ENCODE data around the gene ZP1. TPM values are rescaled to one million over a fixed set of nuclear protein-coding genes. Genes with fewer than 3 reads are reported as not detected.

ZP1 gene
- total and polyA plus RNA-seq, 2 experiments from 2014 or later: not detected

DNA sequence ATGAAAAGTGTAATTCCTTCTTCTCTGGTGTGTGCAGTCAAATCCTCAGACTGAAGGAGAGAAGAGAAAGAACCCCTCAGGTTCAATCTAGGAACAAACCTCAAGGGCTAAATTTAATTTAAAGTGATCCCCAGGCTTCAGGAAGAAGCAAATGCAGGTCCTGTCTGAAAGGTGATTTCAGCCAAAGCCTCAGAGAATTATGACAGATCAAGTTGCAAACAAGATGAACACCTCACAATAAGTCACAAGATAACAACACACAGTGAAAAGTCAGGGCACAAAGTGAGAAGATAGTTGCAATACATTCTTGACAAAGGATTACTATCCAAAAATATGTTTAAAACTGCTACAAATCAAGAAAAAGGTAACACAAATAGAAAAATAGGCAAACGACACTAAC is 11.8 kb downstream of the ZP1 start (continued):
- no peak for TF ChIP-seq ZNF331 (CRISPR knock-in tag; IDR thresholded peaks at IDR 0.05; ENCODE audit: low read depth)

DNA sequence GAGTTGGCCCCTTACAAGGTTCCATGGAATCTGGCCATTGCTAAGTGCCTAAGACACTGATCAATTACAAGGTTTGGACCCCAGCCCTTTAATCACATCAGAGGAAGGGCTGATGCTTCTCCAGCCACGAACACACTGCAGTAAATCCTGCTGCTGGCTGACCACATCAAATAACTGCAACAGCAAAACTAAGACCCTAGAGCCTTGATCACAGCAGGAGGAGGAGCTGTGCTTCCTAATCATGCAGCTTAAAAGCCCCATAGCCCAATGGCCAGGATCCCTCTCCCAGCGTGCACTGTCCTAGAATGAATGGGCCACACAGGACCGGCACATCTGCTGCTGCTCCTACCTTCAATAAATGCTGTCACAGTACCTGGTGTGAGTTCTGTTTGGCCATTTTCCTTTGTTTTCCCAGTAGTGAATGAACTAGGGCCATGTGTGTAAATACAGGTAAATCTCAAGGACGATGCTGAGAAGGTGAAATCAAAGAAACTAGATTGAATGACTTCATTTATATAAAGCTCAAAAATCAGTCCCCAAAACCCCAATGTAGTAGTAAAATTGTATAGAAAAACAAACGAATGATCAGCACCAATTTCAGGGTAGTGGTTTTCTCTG is 12.7 kb downstream of the ZP1 start:
- Histone ChIP-seq H3K4me3 (no peak overlapping the region), H3K27ac (ENCODE audit: low read depth) (no peak overlapping the region), H3K4me2 (no peak overlapping the region), H3K4me1 (ENCODE audit: insufficient read depth) (no peaks in the 10 kb centered on the region), H3K36me3 (ENCODE audit: insufficient read depth) (no peaks in the 10 kb centered on the region), H3F3A (replicated peaks; ENCODE audit: low read depth) (no peaks in the 10 kb centered on the region), H2AFZ (no peak overlapping the region), H4K20me1 (replicated peaks; ENCODE audit: insufficient read depth) (peaks cover 7% of the 10 kb centered on the region), H3K27me3 (ENCODE audit: insufficient read depth) (no peaks in the 10 kb centered on the region), H3K79me2 (replicated peaks; ENCODE audit: insufficient read depth) (no peaks in the 10 kb centered on the region), H3K9me2 (ENCODE audit: insufficient read depth) (no peaks in the 10 kb centered on the region)
- no peaks in the 10 kb centered on the region for H3K9me3 Mint-ChIP-seq
- H3K27me3 Mint-ChIP-seq (ENCODE audit: insufficient read depth, low read depth, poor library complexity): no peaks in the 10 kb centered on the region
- H3K27ac Mint-ChIP-seq: no peak overlapping the region
- H3K36me3 Mint-ChIP-seq (ENCODE audit: low read depth): no peaks in the 10 kb centered on the region; the same call in 2 of the 3 replicates
- no peaks in the 10 kb centered on the region for H3K4me1 Mint-ChIP-seq
- no peak for TF ChIP-seq JUNB (IDR thresholded peaks at IDR 0.05; ENCODE audit: unreplicated experiment)
- no peak for TF ChIP-seq ZNF114 (CRISPR knock-in tag; IDR thresholded peaks at IDR 0.05)
- no peak for TF ChIP-seq NANOG (IDR thresholded peaks at IDR 0.05; ENCODE audit: borderline replicate concordance)
- TF ChIP-seq POLR2AphosphoS5 (IDR thresholded peaks at IDR 0.05; ENCODE audit: low read depth): no peak
- no peak for TF ChIP-seq EZH2 (IDR thresholded peaks at IDR 0.05; ENCODE audit: low read depth, unreplicated experiment)
- TF ChIP-seq, protein P1, sequence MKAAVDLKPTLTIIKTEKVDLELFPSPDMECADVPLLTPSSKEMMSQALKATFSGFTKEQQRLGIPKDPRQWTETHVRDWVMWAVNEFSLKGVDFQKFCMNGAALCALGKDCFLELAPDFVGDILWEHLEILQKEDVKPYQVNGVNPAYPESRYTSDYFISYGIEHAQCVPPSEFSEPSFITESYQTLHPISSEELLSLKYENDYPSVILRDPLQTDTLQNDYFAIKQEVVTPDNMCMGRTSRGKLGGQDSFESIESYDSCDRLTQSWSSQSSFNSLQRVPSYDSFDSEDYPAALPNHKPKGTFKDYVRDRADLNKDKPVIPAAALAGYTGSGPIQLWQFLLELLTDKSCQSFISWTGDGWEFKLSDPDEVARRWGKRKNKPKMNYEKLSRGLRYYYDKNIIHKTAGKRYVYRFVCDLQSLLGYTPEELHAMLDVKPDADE (IDR thresholded peaks at IDR 0.05): no peak
- no peak for TF ChIP-seq EZH2phosphoT487 (IDR thresholded peaks at IDR 0.05; ENCODE audit: unreplicated experiment)
- TF ChIP-seq, protein P2, sequence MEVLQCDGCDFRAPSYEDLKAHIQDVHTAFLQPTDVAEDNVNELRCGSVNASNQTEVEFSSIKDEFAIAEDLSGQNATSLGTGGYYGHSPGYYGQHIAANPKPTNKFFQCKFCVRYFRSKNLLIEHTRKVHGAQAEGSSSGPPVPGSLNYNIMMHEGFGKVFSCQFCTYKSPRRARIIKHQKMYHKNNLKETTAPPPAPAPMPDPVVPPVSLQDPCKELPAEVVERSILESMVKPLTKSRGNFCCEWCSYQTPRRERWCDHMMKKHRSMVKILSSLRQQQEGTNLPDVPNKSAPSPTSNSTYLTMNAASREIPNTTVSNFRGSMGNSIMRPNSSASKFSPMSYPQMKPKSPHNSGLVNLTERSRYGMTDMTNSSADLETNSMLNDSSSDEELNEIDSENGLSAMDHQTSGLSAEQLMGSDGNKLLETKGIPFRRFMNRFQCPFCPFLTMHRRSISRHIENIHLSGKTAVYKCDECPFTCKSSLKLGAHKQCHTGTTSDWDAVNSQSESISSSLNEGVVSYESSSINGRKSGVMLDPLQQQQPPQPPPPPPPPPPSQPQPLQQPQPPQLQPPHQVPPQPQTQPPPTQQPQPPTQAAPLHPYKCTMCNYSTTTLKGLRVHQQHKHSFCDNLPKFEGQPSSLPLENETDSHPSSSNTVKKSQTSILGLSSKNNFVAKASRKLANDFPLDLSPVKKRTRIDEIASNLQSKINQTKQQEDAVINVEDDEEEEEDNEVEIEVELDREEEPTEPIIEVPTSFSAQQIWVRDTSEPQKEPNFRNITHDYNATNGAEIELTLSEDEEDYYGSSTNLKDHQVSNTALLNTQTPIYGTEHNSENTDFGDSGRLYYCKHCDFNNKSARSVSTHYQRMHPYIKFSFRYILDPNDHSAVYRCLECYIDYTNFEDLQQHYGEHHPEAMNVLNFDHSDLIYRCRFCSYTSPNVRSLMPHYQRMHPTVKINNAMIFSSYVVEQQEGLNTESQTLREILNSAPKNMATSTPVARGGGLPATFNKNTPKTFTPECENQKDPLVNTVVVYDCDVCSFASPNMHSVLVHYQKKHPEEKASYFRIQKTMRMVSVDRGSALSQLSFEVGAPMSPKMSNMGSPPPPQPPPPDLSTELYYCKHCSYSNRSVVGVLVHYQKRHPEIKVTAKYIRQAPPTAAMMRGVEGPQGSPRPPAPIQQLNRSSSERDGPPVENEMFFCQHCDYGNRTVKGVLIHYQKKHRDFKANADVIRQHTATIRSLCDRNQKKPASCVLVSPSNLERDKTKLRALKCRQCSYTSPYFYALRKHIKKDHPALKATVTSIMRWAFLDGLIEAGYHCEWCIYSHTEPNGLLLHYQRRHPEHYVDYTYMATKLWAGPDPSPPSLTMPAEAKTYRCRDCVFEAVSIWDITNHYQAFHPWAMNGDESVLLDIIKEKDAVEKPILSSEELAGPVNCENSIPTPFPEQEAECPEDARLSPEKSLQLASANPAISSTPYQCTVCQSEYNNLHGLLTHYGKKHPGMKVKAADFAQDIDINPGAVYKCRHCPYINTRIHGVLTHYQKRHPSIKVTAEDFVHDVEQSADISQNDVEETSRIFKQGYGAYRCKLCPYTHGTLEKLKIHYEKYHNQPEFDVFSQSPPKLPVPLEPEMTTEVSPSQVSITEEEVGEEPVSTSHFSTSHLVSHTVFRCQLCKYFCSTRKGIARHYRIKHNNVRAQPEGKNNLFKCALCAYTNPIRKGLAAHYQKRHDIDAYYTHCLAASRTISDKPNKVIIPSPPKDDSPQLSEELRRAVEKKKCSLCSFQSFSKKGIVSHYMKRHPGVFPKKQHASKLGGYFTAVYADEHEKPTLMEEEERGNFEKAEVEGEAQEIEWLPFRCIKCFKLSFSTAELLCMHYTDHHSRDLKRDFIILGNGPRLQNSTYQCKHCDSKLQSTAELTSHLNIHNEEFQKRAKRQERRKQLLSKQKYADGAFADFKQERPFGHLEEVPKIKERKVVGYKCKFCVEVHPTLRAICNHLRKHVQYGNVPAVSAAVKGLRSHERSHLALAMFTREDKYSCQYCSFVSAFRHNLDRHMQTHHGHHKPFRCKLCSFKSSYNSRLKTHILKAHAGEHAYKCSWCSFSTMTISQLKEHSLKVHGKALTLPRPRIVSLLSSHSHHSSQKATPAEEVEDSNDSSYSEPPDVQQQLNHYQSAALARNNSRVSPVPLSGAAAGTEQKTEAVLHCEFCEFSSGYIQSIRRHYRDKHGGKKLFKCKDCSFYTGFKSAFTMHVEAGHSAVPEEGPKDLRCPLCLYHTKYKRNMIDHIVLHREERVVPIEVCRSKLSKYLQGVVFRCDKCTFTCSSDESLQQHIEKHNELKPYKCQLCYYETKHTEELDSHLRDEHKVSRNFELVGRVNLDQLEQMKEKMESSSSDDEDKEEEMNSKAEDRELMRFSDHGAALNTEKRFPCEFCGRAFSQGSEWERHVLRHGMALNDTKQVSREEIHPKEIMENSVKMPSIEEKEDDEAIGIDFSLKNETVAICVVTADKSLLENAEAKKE (CRISPR knock-in tag; IDR thresholded peaks at IDR 0.05): no peak
- TF ChIP-seq CREB1 (CRISPR knock-in tag; IDR thresholded peaks at IDR 0.05; ENCODE audit: low read depth): no peak
- no peak overlapping the region for H3K4me3 Mint-ChIP-seq
- ATAC-seq (no peak), DNase-seq (ENCODE audit: low spot score) (no peak)

Data from GM23338 (cell line).